ENCODE measurements around the gene NEGR1.

GRCh38 chr1:71533950-71534349 lies 748.4 kb downstream of the NEGR1 start:
- no peak for TF ChIP-seq POLR2A (IDR thresholded peaks at IDR 0.05)
- no peak for TF ChIP-seq CTCF (IDR thresholded peaks at IDR 0.05)

Data from Peyer's patch (tissue), 4 donors.